Smooth muscle cell (in vitro differentiated cells): ENCODE data around the gene FKRP. TPM values are rescaled to one million over a fixed set of nuclear protein-coding genes. Genes with fewer than 3 reads are reported as not detected.

ENCODE experiments used
- DNase-seq: peaks from one replicate; lab custom pipeline; 2025; ENCODE audit not compliant: unreplicated experiment; lab: John Stamatoyannopoulos, UW
- H2AFZ ChIP-seq: fragments of 200-600 bp; sonication (generic); 2 replicates; pipeline ENCODE4 v1.6.0; 2016; ENCODE audit warnings: antibody characterized with exemption, low read depth, mild to moderate bottlenecking
- H3F3A ChIP-seq: fragments of 200-600 bp; sonication (generic); 2 replicates; pipeline ENCODE4 v1.6.0; 2017; ENCODE audit warnings: antibody characterized with exemption, low read depth
- H3K27ac ChIP-seq: fragments of 200-600 bp; sonication (generic); 2 replicates; pipeline ENCODE4 v1.5.1; 2016; ENCODE audit warnings: low read depth, mild to moderate bottlenecking
- H3K27me3 ChIP-seq: fragments of 200-600 bp; sonication (generic); 2 replicates; pipeline ENCODE4 v1.6.1; 2016; ENCODE audit warnings: low read depth, mild to moderate bottlenecking
- H3K36me3 ChIP-seq: fragments of 200-600 bp; sonication (generic); 2 replicates; pipeline ENCODE4 v1.5.1; 2016; ENCODE audit warnings: low read depth
- H3K4me1 ChIP-seq: fragments of 200-600 bp; sonication (generic); 2 replicates; pipeline ENCODE4 v1.5.1; 2016; ENCODE audit warnings: low read depth
- H3K4me2 ChIP-seq: fragments of 200-600 bp; sonication (generic); 2 replicates; pipeline ENCODE4 v1.6.0; 2016; ENCODE audit warnings: mild to moderate bottlenecking
- H3K4me3 ChIP-seq: fragments of 200-600 bp; sonication (generic); 2 replicates; pipeline ENCODE4 v1.5.1; 2016; ENCODE audit warnings: mild to moderate bottlenecking
- H3K79me2 ChIP-seq: fragments of 200-600 bp; sonication (generic); 2 replicates; pipeline ENCODE4 v1.6.0; 2016; ENCODE audit warnings: low read depth, mild to moderate bottlenecking
- H3K9ac ChIP-seq: fragments of 200-600 bp; sonication (generic); 2 replicates; pipeline ENCODE4 v1.6.0; 2016; ENCODE audit warnings: low read depth
- H3K9me3 ChIP-seq: fragments of 200-600 bp; sonication (generic); replicated peaks from 2 replicates; pipeline ENCODE4 v1.5.1; 2016; ENCODE audit warnings: low read depth
- H4K20me1 ChIP-seq: fragments of 200-600 bp; sonication (generic); 2 replicates; pipeline ENCODE4 v1.6.0; 2016; ENCODE audit warnings: low read depth
- CTCF ChIP-seq: fragments of 200-600 bp; sonication (generic); IDR thresholded peaks from 2 replicates; pipeline ENCODE4 v1.5.1; 2017; ENCODE audit warnings: borderline replicate concordance, mild to moderate bottlenecking, antibody characterized with exemption; ENCODE audit not compliant: insufficient read depth, poor library complexity, severe bottlenecking
- WGBS: methylation state at CpG from one replicate; pipeline ENCODE4 v1.1.7; 2016; ENCODE audit warnings: low lambda C conversion rate; 5-methylcytosine and 5-hydroxymethylcytosine counted together
- polyA plus RNA-seq: library from polyadenylated mRNA; unstranded; fragments of >200 nt; fragmentation: Nextera tagmentation; extraction: Ambion mirVana; gene quantifications from 2 replicates; pipeline ENCODE4 v1.2.1, GENCODE V29; 2016
- total RNA-seq: library from RNA; depleted of rRNA; stranded (reverse); fragments of >200 nt; gene quantifications from 2 replicates; pipeline ENCODE4 v1.2.3, GENCODE V29; 2014

The FKRP gene
- total and polyA plus RNA-seq, 2 experiments from 2014 or later: 18.9 to 35.2 TPM

DNA sequence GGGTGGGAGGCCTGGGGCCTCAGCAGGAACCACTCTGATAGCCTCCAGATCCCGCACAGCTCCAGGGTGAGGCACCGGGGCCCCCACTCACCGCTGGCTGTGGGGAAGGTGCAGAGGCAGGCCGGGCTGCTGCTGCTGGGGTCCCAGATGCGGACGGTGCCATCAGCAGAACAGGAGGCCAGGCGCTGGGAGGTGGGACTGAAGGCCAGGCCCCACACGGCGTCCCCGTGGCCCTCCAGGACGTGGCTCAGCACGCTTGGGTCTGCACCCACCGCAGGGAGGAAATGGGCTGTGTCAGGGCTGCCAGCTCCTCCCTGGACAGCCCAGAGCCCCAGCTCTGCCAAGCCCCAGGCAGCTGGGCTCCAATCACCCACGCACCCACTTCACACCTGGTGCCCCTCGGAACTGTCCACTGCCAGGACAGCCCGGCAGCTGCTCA lies 22.8 kb upstream of the FKRP start:
- Histone ChIP-seq H3K9me3 (no peaks in the 10 kb centered on the region), H3K36me3 (no peaks in the 10 kb centered on the region), H3K4me2 (no peak overlapping the region), H2AFZ (no peak overlapping the region), H3K79me2 (no peaks in the 10 kb centered on the region), H3K4me1 (no peaks in the 10 kb centered on the region), H3K4me3 (no peak overlapping the region), H3K27me3 (no peaks in the 10 kb centered on the region), H3F3A (peaks cover 5% of the 10 kb centered on the region), H3K27ac (no peak overlapping the region), H4K20me1 (peaks cover 31% of the 10 kb centered on the region), H3K9ac (no peak overlapping the region)
- no peak for TF ChIP-seq CTCF
- no peak for DNase-seq
- 98% methylated on average over 8 of the region's 16 CpGs for WGBS

- Histone ChIP-seq H2AFZ (no peak overlapping the region), H3K27me3 (no peaks in the 10 kb centered on the region), H3K9me3 (no peaks in the 10 kb centered on the region), H3K36me3 (no peaks in the 10 kb centered on the region), H3K27ac (no peak overlapping the region), H3K4me1 (no peaks in the 10 kb centered on the region), H3K4me2 (no peak overlapping the region), H4K20me1 (peaks cover 35% of the 10 kb centered on the region), H3K79me2 (no peaks in the 10 kb centered on the region), H3F3A (peaks cover 5% of the 10 kb centered on the region), H3K9ac (no peak overlapping the region), H3K4me3 (no peak overlapping the region)
- WGBS: 98% methylated on average over 6 of the region's 6 CpGs
- no peak for TF ChIP-seq CTCF
- DNase-seq: no peak
Measured at GRCh38 chr19:46723471-46723870, 22.4 kb upstream of the FKRP start.

- Histone ChIP-seq H4K20me1 (peaks cover 45% of the 10 kb centered on the region), H2AFZ (no peak overlapping the region), H3K4me3 (no peak overlapping the region), H3K27ac (no peak overlapping the region), H3K36me3 (no peaks in the 10 kb centered on the region), H3K27me3 (no peaks in the 10 kb centered on the region), H3K79me2 (no peaks in the 10 kb centered on the region), H3K9me3 (no peaks in the 10 kb centered on the region), H3K9ac (no peak overlapping the region), H3K4me2 (no peak overlapping the region), H3K4me1 (no peaks in the 10 kb centered on the region), H3F3A (no peaks in the 10 kb centered on the region)
- DNase-seq: no peak
- 98% methylated on average over 20 of the region's 20 CpGs for WGBS
- no peak for TF ChIP-seq CTCF
Measured at GRCh38 chr19:46724468-46724867, 21.4 kb upstream of the FKRP start.

DNA sequence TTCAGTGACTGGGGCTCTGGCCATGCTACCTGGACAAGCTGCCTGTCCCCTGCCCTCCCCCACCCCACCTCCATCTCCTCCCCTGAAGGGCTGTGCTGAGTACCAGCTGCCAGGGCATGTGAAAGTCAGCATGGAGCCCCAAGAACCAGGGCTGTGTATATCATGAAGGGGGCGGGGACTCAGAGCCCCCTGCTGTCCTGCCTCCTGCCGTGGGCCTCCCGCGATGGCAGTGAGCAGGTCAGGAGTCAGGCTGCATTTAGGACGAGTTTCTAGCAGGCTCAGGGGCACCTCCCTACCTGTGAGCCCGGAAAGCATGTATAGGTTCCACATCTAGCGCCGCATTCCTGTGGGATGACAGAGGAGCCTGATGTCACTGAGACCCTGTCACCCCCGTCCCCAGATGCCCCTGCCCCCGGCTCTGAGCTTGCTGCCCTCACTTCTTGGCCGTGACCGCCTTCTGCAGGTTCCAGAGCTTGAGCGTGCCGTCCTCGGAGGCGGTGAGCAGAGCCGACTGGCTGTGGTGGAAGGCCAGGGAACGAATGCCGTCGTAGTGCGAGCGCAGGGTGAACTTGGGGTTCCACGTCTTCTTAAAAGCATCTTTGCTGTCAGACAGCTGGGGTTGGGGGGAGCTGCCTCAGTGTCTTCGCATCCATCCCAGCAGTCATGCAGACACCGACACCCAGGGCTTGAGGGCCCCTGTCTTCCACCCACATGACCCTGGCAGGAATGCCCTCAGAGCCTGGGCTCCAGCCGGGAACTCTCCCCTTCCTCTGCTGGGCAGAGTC lies 20.6 kb upstream of the FKRP start:
- Histone ChIP-seq H3K79me2 (no peaks in the 10 kb centered on the region), H3K4me3 (no peak overlapping the region), H3K4me1 (no peaks in the 10 kb centered on the region), H3K27ac (no peak overlapping the region), H2AFZ (no peak overlapping the region), H3K27me3 (no peaks in the 10 kb centered on the region), H3K9me3 (no peaks in the 10 kb centered on the region), H3F3A (no peaks in the 10 kb centered on the region), H3K36me3 (no peaks in the 10 kb centered on the region), H3K9ac (no peak overlapping the region), H3K4me2 (no peak overlapping the region), H4K20me1 (peaks cover 53% of the 10 kb centered on the region)
- TF ChIP-seq CTCF: no peak
- 97% methylated on average over 25 of the region's 26 CpGs for WGBS
- DNase-seq: no peak
